Epithelial cell of esophagus (primary cell): Measurements from ENCODE around the gene TSBP1.
A peak's percentile ranks its signal among the peaks of the same experiment; 100 is the strongest.

Source experiments
- DNase-seq: peaks from one replicate; pipeline ENCODE4 v3.0.0; 2010; ENCODE audit warnings: low read depth
- H3K4me3 ChIP-seq: 2 replicates; pipeline ENCODE4 v1.5.1; 2011; ENCODE audit warnings: mild to moderate bottlenecking, low read length, control low read depth
- TF ChIP-seq, protein P1 (sequence below): IDR thresholded peaks from 2 replicates; pipeline ENCODE4 v1.5.1; 2011; ENCODE audit warnings: low read depth, mild to moderate bottlenecking, low read length, control low read depth, inconsistent platforms; ENCODE audit not compliant: insufficient read depth; ENCODE audit errors: missing control alignments

TSBP1 gene

DNA sequence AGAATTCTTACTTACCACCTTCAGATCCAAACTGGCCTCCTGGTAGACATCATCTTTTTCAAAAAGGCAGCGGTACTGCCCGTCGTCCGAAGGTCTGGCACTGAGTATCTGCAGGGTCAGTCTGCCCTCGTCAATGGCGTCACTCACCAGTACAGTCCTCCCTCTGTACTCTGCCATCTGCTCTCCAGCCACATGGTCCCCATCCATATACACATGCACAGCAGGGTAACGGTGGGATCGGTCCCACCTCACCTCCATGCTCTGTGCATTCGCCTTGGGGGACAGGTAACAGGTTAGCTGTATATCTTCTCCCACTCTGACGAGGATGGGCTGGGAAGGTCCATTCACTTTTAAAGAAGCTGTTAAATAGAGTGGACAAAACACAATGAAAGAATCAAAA lies 24.3 kb upstream of the TSBP1 start:
- no peak for DNase-seq
- TF ChIP-seq, protein P1, sequence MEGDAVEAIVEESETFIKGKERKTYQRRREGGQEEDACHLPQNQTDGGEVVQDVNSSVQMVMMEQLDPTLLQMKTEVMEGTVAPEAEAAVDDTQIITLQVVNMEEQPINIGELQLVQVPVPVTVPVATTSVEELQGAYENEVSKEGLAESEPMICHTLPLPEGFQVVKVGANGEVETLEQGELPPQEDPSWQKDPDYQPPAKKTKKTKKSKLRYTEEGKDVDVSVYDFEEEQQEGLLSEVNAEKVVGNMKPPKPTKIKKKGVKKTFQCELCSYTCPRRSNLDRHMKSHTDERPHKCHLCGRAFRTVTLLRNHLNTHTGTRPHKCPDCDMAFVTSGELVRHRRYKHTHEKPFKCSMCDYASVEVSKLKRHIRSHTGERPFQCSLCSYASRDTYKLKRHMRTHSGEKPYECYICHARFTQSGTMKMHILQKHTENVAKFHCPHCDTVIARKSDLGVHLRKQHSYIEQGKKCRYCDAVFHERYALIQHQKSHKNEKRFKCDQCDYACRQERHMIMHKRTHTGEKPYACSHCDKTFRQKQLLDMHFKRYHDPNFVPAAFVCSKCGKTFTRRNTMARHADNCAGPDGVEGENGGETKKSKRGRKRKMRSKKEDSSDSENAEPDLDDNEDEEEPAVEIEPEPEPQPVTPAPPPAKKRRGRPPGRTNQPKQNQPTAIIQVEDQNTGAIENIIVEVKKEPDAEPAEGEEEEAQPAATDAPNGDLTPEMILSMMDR: no peak
- no peak overlapping the region for H3K4me3 ChIP-seq

DNA sequence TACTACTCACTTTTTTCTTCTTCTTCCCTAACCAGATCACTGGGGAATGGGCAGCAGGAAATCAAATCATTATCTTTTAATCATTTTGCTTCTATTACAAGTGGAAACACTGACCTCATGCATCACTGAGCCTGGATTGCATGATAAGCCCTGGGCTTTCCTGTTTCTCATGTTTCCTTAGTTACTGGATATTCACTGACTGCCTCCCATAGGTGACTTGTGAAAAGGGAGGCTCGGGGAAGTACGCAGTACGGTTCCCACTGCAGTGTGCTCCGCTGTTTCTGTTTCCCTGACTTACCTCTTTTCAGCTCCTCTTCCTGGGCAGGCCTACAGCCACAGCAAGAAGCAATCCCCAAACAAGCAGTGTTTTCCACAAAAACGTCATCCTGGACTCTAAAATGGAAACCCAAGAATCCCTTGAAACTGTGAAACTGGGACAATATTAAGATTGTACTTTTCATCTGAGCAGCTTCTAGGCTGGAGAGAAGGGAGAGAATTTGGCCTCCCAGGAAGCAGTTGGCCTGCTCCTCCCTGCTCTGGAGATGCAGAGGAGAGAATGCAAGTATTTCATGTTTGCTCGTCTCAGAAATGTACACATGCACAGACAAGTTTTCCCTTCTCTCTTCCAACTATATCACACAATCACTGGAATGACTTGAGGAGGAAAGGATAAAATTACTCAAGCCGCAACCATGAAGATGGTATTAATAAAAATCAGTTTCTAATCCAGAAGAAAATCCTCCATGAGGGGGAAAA lies 22.1 kb upstream of the TSBP1 start:
- DNase-seq: peak; percentile 75
- H3K4me3 ChIP-seq: no peak overlapping the region
- TF ChIP-seq, protein P1: no peak

GRCh38 chr6:32391505-32391904 lies 19.8 kb upstream of the TSBP1 start:
- H3K4me3 ChIP-seq: no peak overlapping the region
- TF ChIP-seq, protein P1: no peak
- no peak for DNase-seq

DNA sequence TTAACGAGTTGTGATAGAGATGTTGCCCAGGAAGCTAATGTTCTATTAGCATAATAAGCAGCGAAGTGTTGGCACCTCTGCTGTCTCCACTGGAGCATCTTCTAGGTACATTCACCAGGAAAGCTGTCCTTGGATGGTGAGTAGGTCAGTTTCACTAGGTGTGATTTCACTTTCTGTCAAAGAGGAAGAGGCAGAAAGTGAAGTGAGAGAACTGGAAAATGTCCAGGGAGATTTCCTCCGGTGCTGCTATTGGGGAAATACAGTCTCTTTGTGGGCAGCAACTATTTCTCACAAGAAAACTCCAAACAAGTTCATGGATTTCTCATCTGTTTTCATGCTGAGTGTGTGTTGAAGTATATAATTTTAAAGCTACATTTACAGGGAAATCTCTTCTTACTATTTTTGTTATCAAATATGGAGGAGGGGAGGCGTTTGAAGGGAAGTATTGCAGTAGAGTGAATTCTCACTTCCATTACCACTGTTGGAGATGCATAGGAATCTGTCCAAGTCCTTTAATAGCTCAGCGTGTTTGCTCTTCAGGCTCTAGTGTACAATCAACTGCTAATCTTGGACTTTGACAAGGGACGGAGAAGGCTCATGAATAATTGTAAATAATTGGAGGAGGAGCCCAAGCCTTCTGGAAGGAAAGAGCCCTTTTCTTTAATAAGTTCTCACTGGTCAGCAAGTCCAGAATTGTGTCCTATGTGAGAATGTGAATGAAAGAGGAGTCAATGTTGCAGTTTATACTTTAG lies 16.1 kb upstream of the TSBP1 start:
- no peak overlapping the region for H3K4me3 ChIP-seq
- TF ChIP-seq, protein P1: no peak
- no peak for DNase-seq

DNA sequence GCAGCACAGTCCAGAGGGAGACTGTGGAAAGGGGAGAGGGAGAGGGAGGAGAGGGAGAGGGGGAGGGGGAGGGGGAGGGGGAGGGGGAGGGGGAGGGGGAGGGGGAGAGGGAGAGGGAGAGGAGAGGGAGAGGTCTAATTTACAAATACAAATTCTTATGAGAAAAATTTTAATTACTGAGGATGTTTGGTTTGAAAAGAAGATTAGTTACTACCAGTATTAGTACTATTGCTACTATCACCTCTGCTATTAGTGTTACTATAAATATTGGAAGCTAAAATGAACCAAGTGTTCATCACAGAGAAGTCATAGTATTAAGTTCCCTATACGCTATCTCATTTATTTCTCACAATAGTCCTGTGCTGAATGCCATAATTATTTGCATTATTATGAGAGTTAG lies 14.3 kb upstream of the TSBP1 start:
- no peak overlapping the region for H3K4me3 ChIP-seq
- TF ChIP-seq, protein P1: no peak
- DNase-seq: no peak

DNA sequence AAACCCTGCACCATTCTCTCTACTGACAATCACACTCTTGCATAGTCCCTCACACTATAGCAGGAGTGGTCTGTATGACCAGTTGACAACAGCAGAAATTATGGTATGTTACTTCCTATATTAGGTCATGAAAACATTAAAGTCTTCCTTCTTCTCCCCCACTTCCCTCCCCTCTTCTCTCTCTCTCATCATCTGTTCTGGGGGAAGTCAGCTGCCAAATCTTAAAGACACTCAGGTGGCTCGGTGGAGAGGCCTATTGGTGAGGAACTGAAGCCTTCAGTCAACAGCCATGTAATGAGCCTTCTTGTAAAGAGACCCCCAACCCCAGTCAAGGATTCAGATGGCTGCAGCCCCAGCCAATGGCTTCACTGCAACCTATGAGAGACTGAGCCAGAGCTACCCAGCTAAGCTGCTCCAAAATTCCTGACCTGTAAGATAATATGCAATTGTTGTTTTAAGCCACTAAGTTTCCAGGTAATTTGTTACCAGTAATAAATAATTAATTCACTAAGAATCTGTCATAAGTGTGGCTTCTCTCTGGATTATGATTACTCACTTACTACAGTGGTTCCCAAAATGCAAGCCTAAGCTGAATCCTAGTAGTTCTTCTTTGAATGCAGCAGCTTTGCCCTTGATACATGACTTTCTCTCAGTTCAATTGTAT lies 11.2 kb upstream of the TSBP1 start:
- no peak overlapping the region for H3K4me3 ChIP-seq
- TF ChIP-seq, protein P1: no peak
- DNase-seq: no peak
